Fibroblast of villous mesenchyme (primary cell): ENCODE results near the gene NRG3. TPM values are rescaled to one million over a fixed set of nuclear protein-coding genes. Genes with fewer than 3 reads are reported as not detected.

ENCODE experiments used
- DNase-seq: peaks from one replicate; pipeline ENCODE4 v3.0.0-alpha.2; 2010; ENCODE audit warnings: low read depth
- H3K4me3 ChIP-seq: 2 replicates; pipeline ENCODE4 v1.5.1; 2011; ENCODE audit warnings: low read depth, mild to moderate bottlenecking, low read length
- total RNA-seq: library from RNA; depleted of rRNA; stranded (reverse); fragments of >200 nt; gene quantifications from 2 replicates; pipeline ENCODE4 v1.2.3, GENCODE V29; 2012
- TF ChIP-seq, protein P1 (sequence below): IDR thresholded peaks from 2 replicates; pipeline ENCODE4 v1.5.1; 2012; ENCODE audit warnings: low read depth, mild to moderate bottlenecking, low read length; ENCODE audit not compliant: insufficient read depth

NRG3 gene
- total RNA-seq, 1 donor, result not detected

DNA sequence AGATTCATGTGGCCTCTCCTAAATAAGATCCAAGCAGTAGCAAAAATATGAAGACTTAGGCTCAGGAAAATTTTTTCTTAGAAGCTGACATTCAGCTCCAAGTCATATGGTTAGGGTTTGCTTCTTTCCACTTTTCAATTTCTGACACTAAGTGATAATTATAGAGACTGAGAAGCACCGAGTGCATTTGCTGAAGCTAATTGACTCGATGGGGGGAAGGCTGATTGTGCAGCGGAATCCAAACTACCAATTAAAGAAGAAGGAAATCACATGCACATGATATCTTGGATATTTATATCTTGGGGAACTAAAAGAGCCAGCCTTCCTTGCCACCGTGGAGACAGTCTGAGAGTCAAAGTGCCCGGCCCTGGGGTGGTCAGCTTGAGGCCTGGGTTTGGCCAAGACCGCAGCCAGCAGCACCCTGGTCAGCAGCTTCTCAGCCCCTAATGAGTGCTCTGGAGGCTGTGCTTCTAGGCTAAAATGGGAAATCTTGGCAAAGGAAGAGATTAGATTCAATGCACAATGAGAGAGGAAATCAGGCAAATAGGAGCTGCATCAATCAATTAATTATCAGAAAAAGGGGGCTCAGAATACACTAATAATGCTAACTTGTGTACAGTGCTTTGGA, 589.3 kb downstream of the NRG3 start:
- no peak for DNase-seq
- H3K4me3 ChIP-seq, result no peak overlapping the region
- TF ChIP-seq, protein P1, sequence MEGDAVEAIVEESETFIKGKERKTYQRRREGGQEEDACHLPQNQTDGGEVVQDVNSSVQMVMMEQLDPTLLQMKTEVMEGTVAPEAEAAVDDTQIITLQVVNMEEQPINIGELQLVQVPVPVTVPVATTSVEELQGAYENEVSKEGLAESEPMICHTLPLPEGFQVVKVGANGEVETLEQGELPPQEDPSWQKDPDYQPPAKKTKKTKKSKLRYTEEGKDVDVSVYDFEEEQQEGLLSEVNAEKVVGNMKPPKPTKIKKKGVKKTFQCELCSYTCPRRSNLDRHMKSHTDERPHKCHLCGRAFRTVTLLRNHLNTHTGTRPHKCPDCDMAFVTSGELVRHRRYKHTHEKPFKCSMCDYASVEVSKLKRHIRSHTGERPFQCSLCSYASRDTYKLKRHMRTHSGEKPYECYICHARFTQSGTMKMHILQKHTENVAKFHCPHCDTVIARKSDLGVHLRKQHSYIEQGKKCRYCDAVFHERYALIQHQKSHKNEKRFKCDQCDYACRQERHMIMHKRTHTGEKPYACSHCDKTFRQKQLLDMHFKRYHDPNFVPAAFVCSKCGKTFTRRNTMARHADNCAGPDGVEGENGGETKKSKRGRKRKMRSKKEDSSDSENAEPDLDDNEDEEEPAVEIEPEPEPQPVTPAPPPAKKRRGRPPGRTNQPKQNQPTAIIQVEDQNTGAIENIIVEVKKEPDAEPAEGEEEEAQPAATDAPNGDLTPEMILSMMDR, result no peak

DNA sequence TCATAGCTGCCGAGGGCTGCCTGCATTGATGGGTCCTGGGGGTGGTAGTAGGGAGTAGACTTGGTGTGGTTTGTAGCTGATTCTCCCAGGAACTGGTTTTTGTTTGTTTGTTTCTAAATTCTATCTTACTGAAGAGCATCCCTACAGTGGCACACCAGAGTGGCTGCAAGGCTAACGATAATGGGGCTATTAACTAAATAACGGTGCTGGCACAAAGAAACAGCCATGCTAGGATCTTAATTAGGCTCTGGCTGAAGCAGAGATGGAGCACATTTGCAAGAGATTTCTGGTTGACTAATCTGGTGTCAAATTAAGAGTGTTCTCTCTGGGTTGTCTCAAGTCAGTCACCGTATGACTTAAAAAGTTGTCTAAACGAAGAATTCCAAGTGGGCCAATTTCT, 590.0 kb downstream of the NRG3 start:
- TF ChIP-seq, protein P1, result no peak
- no peak overlapping the region for H3K4me3 ChIP-seq
- no peak for DNase-seq

DNA sequence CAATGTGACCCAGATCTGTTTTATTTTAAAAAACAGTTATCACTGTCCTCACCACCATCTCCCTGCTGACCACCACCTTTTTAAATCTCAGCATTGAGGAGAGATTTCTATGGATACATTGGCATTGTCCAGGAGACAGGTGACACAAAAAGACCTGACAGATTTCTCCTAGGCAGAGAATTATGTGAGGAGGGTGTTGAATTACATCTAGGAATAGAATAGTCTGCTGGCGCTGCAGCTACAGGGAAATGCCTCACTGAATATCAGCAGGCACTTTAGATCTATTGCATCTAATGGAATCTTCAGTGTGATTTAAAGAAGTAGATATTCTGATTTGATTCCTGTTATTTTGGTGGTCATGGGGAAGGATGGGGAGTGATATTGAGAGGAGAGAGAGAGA, 593.5 kb downstream of the NRG3 start:
- TF ChIP-seq, protein P1, result no peak
- no peak for DNase-seq
- H3K4me3 ChIP-seq, result no peak overlapping the region

- DNase-seq, result no peak
- H3K4me3 ChIP-seq, result no peak overlapping the region
- TF ChIP-seq, protein P1, result no peak
Measured at GRCh38 chr10:82472406-82473335, 597.7 kb downstream of the NRG3 start.

GRCh38 chr10:82477776-82478175, 602.8 kb downstream of the NRG3 start:
- TF ChIP-seq, protein P1, result no peak

GRCh38 chr10:82492647-82493046, 617.7 kb downstream of the NRG3 start:
- TF ChIP-seq, protein P1, result no peak
- H3K4me3 ChIP-seq, result no peak overlapping the region
- DNase-seq, result no peak

More at GRCh38 chr10:82477776-82478175, 602.8 kb downstream of the NRG3 start:
- DNase-seq, result no peak
- no peak overlapping the region for H3K4me3 ChIP-seq
